Caco-2 (cell line): ENCODE data around the gene IRF1. TPM values are rescaled to one million over a fixed set of nuclear protein-coding genes. Genes with fewer than 3 reads are reported as not detected.

ENCODE experiments used
- BruUV-seq: library from RNA; stranded (reverse); fragments of 400-500 nt; replicated peaks from 2 replicates; lab custom pipeline; 2021; lab: Mats Ljungman, UMichigan
- CTCF ChIA-PET: fragments of 300-600 bp; sonication (Branson Sonifier 250); formaldehyde crosslinking; loops from one replicate; lab custom pipeline; 2022; ENCODE audit warnings: antibody characterized with exemption; lab: Charles Lee
- POLR2A ChIA-PET: fragments of 300-600 bp; sonication (Branson Sonifier 250); formaldehyde crosslinking; loops from one replicate; lab custom pipeline; 2022; ENCODE audit warnings: antibody characterized with exemption; lab: Charles Lee
- DNase-seq, 2 experiments: peaks; one replicate each; pipeline versions ENCODE4 v3.0.0 to v3.0.0-alpha.2; 2020 to 2022
- H3K27me3 ChIP-seq: replicated peaks from 2 replicates; pipeline ENCODE4 v1.6.0; 2011; ENCODE audit warnings: low read length; ENCODE audit not compliant: control insufficient read depth, insufficient read depth
- H3K36me3 ChIP-seq: 2 replicates; pipeline ENCODE4 v1.5.1; 2011; ENCODE audit warnings: low read length; ENCODE audit not compliant: control insufficient read depth, insufficient read depth
- H3K4me1 ChIP-seq: fragments of 250-450 bp; sonication (Bioruptor Pico); 2 replicates; pipeline ENCODE4 v1.5.1; 2020; ENCODE audit warnings: mild to moderate bottlenecking
- H3K4me3 ChIP-seq: 2 replicates; pipeline ENCODE4 v1.5.1; 2011; ENCODE audit warnings: low read depth, mild to moderate bottlenecking, control low read depth, low read length
- H3K9me3 ChIP-seq: fragments of 250-450 bp; sonication (Bioruptor Pico); 2 replicates; pipeline ENCODE4 v1.5.1; 2020; ENCODE audit warnings: mild to moderate bottlenecking, moderate library complexity
- H3K27ac Mint-ChIP-seq: one replicate; pipeline ENCODE4 v1.8.0; 2022; ENCODE audit warnings: mixed read lengths; ENCODE audit not compliant: unreplicated experiment
- H3K27me3 Mint-ChIP-seq: one replicate; pipeline ENCODE4 v1.8.0; 2022; ENCODE audit warnings: mixed read lengths; ENCODE audit not compliant: insufficient read depth, unreplicated experiment
- H3K36me3 Mint-ChIP-seq: one replicate; pipeline ENCODE4 v1.8.0; 2022; ENCODE audit warnings: mild to moderate bottlenecking, mixed read lengths; ENCODE audit not compliant: insufficient read depth, unreplicated experiment
- H3K4me1 Mint-ChIP-seq: one replicate; pipeline ENCODE4 v1.8.0; 2022; ENCODE audit warnings: low read depth, mixed read lengths; ENCODE audit not compliant: unreplicated experiment
- H3K4me3 Mint-ChIP-seq: one replicate; pipeline ENCODE4 v1.8.0; 2022; ENCODE audit warnings: mild to moderate bottlenecking, moderate library complexity, mixed read lengths; ENCODE audit not compliant: unreplicated experiment
- H3K9me3 Mint-ChIP-seq: one replicate; pipeline ENCODE4 v1.8.0; 2022; ENCODE audit warnings: mixed read lengths; ENCODE audit not compliant: unreplicated experiment
- CTCF ChIP-seq, 2 experiments: fragments of 200-600 bp in 1 of 2; IDR thresholded peaks; 1 replicate in 1 of 2; 2 replicates in 1 of 2; pipeline versions ENCODE4 v1.5.1 to v1.8.0; 2011 to 2022; ENCODE audit warnings: antibody characterized with exemption in 1 of 2, control low read depth in 1 of 2, inconsistent platforms in 1 of 2, low read depth in 1 of 2, low read length in 1 of 2, mild to moderate bottlenecking in 1 of 2, moderate library complexity in 1 of 2; ENCODE audit not compliant: insufficient read depth in 1 of 2, severe bottlenecking in 1 of 2, unreplicated experiment in 1 of 2
- intact Hi-C: fragments of 100-400 bp; cut with micrococcal nuclease; formaldehyde crosslinking; loops from one replicate; pipeline ENCODE4 v1.10.0; 2022; ENCODE audit not compliant: unreplicated experiment
- total RNA-seq: library from RNA; stranded (reverse); gene quantifications from 2 replicates; pipeline ENCODE4 v1.2.3, GENCODE V29; 2022

The IRF1 gene
- total RNA-seq, 1 experiment from 2014 or later, result 16.8 TPM

GRCh38 chr5:132495667-132496190 is 5.2 kb upstream of the IRF1 start:
- BruUV-seq, result no TSS peak
- no peaks in the 10 kb centered on the region for H3K27me3 Mint-ChIP-seq
- Histone ChIP-seq H3K9me3 (no peaks in the 10 kb centered on the region), H3K4me1 (peaks cover 46% of the 10 kb centered on the region), H3K4me3 (peak overlapping the region; percentile 54), H3K36me3 (no peaks in the 10 kb centered on the region), H3K27me3 (no peaks in the 10 kb centered on the region)
- H3K27ac Mint-ChIP-seq, result peak overlapping the region; percentile 85
- intact Hi-C loops, result loop anchor here (1.0 to 5.0 kb wide), 6 partner anchors 25 to 218 kb away; partner anchors contain the start of gene RAD50
- peaks cover 17% of the 10 kb centered on the region for H3K36me3 Mint-ChIP-seq
- H3K4me3 Mint-ChIP-seq, result peak overlapping the region; percentile 88
- peaks cover 27% of the 10 kb centered on the region for H3K4me1 Mint-ChIP-seq
- POLR2A ChIA-PET, result interaction anchor here (0.6 to 2.5 kb wide), 12 partner anchors 10 to 266 kb away, joined by 3 to 20 read pairs (median 4); partner anchors contain the start of genes RAD50, SLC22A4 and SLC22A5
- peak; percentile 94 for DNase-seq
- CTCF ChIA-PET, result interaction anchor here (0.5 to 1.7 kb wide), 5 partner anchors 10 to 439 kb away, joined by 3 to 12 read pairs (median 9); no protein-coding TSS in a partner anchor
- TF ChIP-seq CTCF (IDR thresholded peaks at IDR 0.05; ENCODE audit: insufficient read depth in 1 of 2, low read depth in 1 of 2, low read length in 1 of 2, severe bottlenecking in 1 of 2, unreplicated experiment in 1 of 2), result no peak
- H3K9me3 Mint-ChIP-seq, result no peaks in the 10 kb centered on the region

GRCh38 chr5:132493821-132494220 is 3.2 kb upstream of the IRF1 start:
- no peak overlapping the region for H3K4me3 Mint-ChIP-seq
- no peaks in the 10 kb centered on the region for H3K27me3 ChIP-seq
- H3K4me3 ChIP-seq, result no peak overlapping the region
- no peaks in the 10 kb centered on the region for H3K36me3 ChIP-seq
- ChIA-PET POLR2A (no interaction called here), CTCF (no interaction called here)
- no peaks in the 10 kb centered on the region for H3K27me3 Mint-ChIP-seq
- H3K4me1 Mint-ChIP-seq, result peaks cover 17% of the 10 kb centered on the region
- intact Hi-C loops, result no loop called here
- DNase-seq, result no peak
- no peak for TF ChIP-seq CTCF (IDR thresholded peaks at IDR 0.05; ENCODE audit: insufficient read depth in 1 of 2, low read depth in 1 of 2, low read length in 1 of 2, severe bottlenecking in 1 of 2, unreplicated experiment in 1 of 2)
- no peaks in the 10 kb centered on the region for H3K9me3 Mint-ChIP-seq
- BruUV-seq, result no TSS peak
- peaks cover 17% of the 10 kb centered on the region for H3K36me3 Mint-ChIP-seq
- no peaks in the 10 kb centered on the region for H3K9me3 ChIP-seq
- peak overlapping the region; percentile 6 for H3K27ac Mint-ChIP-seq
- H3K4me1 ChIP-seq, result peaks cover 36% of the 10 kb centered on the region

GRCh38 chr5:132493241-132493640 is 2.7 kb upstream of the IRF1 start:
- Mint-ChIP-seq H3K36me3 (peaks cover 17% of the 10 kb centered on the region), H3K27me3 (no peaks in the 10 kb centered on the region), H3K4me1 (peaks cover 17% of the 10 kb centered on the region), H3K9me3 (no peaks in the 10 kb centered on the region), H3K27ac (no peak overlapping the region), H3K4me3 (no peak overlapping the region)
- no TSS peak for BruUV-seq
- Histone ChIP-seq H3K9me3 (no peaks in the 10 kb centered on the region), H3K27me3 (no peaks in the 10 kb centered on the region), H3K4me3 (no peak overlapping the region), H3K36me3 (no peaks in the 10 kb centered on the region), H3K4me1 (peaks cover 37% of the 10 kb centered on the region)
- TF ChIP-seq CTCF (IDR thresholded peaks at IDR 0.05; ENCODE audit: insufficient read depth in 1 of 2, low read depth in 1 of 2, low read length in 1 of 2, severe bottlenecking in 1 of 2, unreplicated experiment in 1 of 2), result no peak
- DNase-seq, result no peak
- CTCF ChIA-PET, result no interaction called here
- POLR2A ChIA-PET, result no interaction called here
- intact Hi-C loops, result no loop called here
